ENCODE data around the gene ZDHHC24.

The ZDHHC24 gene

DNA sequence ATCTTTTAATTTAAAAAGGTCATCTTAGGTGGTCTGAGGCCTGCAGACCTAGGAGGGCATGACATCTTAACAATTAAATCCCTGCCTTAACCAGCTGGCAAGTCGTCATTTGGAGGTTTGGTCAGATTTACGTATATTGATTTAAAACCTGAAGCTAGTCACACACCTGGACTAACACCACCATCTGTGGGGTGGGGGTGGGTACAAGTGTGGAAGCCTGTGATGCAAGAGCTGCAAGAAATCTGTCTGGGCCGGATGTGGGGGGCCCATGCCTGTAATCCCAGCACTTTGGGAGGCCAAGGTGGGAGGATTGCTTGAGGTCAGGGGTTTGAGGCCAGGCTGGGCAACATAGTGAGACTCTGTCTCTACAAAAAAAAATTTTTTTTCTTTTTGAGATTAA lies 35.4 kb upstream of the ZDHHC24 start:
- H3F3A ChIP-seq (ENCODE audit: low read depth), result no peaks in the 10 kb centered on the region
- no peaks in the 10 kb centered on the region for H4K20me1 ChIP-seq (ENCODE audit: insufficient read depth, low read length, poor library complexity, severe bottlenecking)
- no peaks in the 10 kb centered on the region for H3K4me1 ChIP-seq (ENCODE audit: insufficient read depth, low read length, poor library complexity, severe bottlenecking)
- H3K9ac ChIP-seq (ENCODE audit: low read depth, low read length, poor library complexity, severe bottlenecking), result no peak overlapping the region
- H3K9me2 ChIP-seq (replicated peaks; ENCODE audit: low read depth, low read length), result no peaks in the 10 kb centered on the region
- H3K27me3 ChIP-seq (ENCODE audit: insufficient read depth, low read length, poor library complexity, severe bottlenecking), result no peaks in the 10 kb centered on the region
- H3K9me3 ChIP-seq (ENCODE audit: insufficient read depth, low read depth, low read length), result no peaks in the 10 kb centered on the region; the same call in 1 of the 2 replicates
- TF ChIP-seq, protein P1, sequence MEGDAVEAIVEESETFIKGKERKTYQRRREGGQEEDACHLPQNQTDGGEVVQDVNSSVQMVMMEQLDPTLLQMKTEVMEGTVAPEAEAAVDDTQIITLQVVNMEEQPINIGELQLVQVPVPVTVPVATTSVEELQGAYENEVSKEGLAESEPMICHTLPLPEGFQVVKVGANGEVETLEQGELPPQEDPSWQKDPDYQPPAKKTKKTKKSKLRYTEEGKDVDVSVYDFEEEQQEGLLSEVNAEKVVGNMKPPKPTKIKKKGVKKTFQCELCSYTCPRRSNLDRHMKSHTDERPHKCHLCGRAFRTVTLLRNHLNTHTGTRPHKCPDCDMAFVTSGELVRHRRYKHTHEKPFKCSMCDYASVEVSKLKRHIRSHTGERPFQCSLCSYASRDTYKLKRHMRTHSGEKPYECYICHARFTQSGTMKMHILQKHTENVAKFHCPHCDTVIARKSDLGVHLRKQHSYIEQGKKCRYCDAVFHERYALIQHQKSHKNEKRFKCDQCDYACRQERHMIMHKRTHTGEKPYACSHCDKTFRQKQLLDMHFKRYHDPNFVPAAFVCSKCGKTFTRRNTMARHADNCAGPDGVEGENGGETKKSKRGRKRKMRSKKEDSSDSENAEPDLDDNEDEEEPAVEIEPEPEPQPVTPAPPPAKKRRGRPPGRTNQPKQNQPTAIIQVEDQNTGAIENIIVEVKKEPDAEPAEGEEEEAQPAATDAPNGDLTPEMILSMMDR (conservative IDR thresholded peaks at IDR 0.05; ENCODE audit: low read length), result no peak
- TF ChIP-seq EZH2phosphoT487 (IDR thresholded peaks at IDR 0.05; ENCODE audit: borderline replicate concordance), result no peak
- H3K79me2 ChIP-seq (ENCODE audit: insufficient read depth, low read length), result no peaks in the 10 kb centered on the region
- no peak overlapping the region for H3K4me2 ChIP-seq (ENCODE audit: low read depth, low read length, poor library complexity, severe bottlenecking)
- no peak overlapping the region for H3K4me3 ChIP-seq (ENCODE audit: low read length, poor library complexity, severe bottlenecking)
- H2AFZ ChIP-seq (ENCODE audit: low read length), result no peak overlapping the region
- H3K36me3 ChIP-seq (ENCODE audit: insufficient read depth, low read length), result no peaks in the 10 kb centered on the region

DNA sequence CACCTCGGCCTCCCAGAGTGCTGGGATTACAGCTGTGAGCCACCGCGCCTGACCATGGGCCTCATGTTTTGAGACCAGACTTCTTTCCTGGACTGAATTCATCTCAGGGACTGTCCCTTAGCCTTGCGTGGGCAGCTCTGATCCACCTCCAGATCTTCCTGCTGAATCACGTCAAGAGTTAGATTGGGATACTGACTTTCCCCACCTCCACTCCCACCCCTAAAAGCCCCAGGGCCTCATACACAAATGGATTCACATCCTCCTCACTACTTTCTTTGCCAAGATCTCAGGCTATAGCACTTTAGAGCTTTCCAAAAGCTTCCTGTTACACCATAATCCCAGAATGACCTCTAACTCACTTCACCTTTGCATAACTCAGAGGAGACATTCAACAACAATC lies 35.0 kb upstream of the ZDHHC24 start:
- Histone ChIP-seq H3K9me3 (ENCODE audit: insufficient read depth, low read depth, low read length) (no peaks in the 10 kb centered on the region; the same call in 1 of the 2 replicates), H3K4me2 (ENCODE audit: low read depth, low read length, poor library complexity, severe bottlenecking) (no peak overlapping the region), H3F3A (ENCODE audit: low read depth) (no peaks in the 10 kb centered on the region), H3K36me3 (ENCODE audit: insufficient read depth, low read length) (no peaks in the 10 kb centered on the region), H3K4me3 (ENCODE audit: low read length, poor library complexity, severe bottlenecking) (no peak overlapping the region), H3K9me2 (replicated peaks; ENCODE audit: low read depth, low read length) (no peaks in the 10 kb centered on the region), H4K20me1 (ENCODE audit: insufficient read depth, low read length, poor library complexity, severe bottlenecking) (no peaks in the 10 kb centered on the region), H2AFZ (ENCODE audit: low read length) (no peak overlapping the region), H3K79me2 (ENCODE audit: insufficient read depth, low read length) (no peaks in the 10 kb centered on the region), H3K9ac (ENCODE audit: low read depth, low read length, poor library complexity, severe bottlenecking) (no peak overlapping the region), H3K4me1 (ENCODE audit: insufficient read depth, low read length, poor library complexity, severe bottlenecking) (no peaks in the 10 kb centered on the region), H3K27me3 (ENCODE audit: insufficient read depth, low read length, poor library complexity, severe bottlenecking) (no peaks in the 10 kb centered on the region)
- no peak for TF ChIP-seq EZH2phosphoT487 (IDR thresholded peaks at IDR 0.05; ENCODE audit: borderline replicate concordance)
- TF ChIP-seq, protein P1 (conservative IDR thresholded peaks at IDR 0.05; ENCODE audit: low read length), result no peak

DNA sequence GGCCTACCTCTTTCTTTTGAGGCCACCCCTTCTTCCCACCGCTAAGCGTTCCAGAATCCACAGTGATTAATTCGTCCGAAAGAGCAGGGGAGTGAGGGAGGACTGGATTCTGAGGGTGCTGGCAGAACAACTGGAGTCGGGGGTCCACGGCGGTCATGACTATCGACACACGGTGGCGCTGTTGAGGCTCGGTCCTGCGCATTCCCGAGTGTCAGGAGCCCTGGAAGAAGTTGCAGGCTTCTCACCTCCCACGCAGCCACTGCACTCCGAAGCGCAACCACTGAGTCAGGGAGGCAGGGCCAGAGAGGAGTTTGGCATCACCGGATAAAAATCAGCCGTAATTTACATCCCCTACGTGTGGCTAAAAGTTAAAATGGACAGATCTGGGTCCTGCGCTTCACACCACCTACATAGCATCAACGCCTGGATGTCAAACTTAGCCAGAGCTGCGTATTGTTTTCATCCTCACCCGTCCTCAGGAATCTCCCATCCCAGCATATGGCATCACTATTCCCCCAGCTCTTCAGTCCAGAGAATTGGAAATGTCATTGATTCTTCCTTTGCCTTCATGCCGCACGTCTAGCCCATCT lies 33.3 kb upstream of the ZDHHC24 start:
- TF ChIP-seq EZH2phosphoT487 (IDR thresholded peaks at IDR 0.05; ENCODE audit: borderline replicate concordance), result no peak
- TF ChIP-seq, protein P1 (conservative IDR thresholded peaks at IDR 0.05; ENCODE audit: low read length), result peak; percentile 86
- Histone ChIP-seq H2AFZ (ENCODE audit: low read length) (peak overlapping the region; percentile 49; the same call in 1 of the 2 replicates), H3K4me1 (ENCODE audit: insufficient read depth, low read length, poor library complexity, severe bottlenecking) (no peaks in the 10 kb centered on the region), H3K4me3 (ENCODE audit: low read length, poor library complexity, severe bottlenecking) (no peak overlapping the region), H3K9me3 (ENCODE audit: insufficient read depth, low read depth, low read length) (no peaks in the 10 kb centered on the region; the same call in 1 of the 2 replicates), H3K4me2 (ENCODE audit: low read depth, low read length, poor library complexity, severe bottlenecking) (no peak overlapping the region), H3K9ac (ENCODE audit: low read depth, low read length, poor library complexity, severe bottlenecking) (no peak overlapping the region), H3F3A (ENCODE audit: low read depth) (no peaks in the 10 kb centered on the region), H3K79me2 (ENCODE audit: insufficient read depth, low read length) (no peaks in the 10 kb centered on the region), H3K36me3 (ENCODE audit: insufficient read depth, low read length) (no peaks in the 10 kb centered on the region), H3K27me3 (ENCODE audit: insufficient read depth, low read length, poor library complexity, severe bottlenecking) (no peaks in the 10 kb centered on the region), H3K9me2 (replicated peaks; ENCODE audit: low read depth, low read length) (no peaks in the 10 kb centered on the region), H4K20me1 (ENCODE audit: insufficient read depth, low read length, poor library complexity, severe bottlenecking) (no peaks in the 10 kb centered on the region)

Data from Loucy (cell line).